H1 (cell line): ENCODE measurements around the gene ADCY3. TPM values are rescaled to one million over a fixed set of nuclear protein-coding genes. Genes with fewer than 3 reads are reported as not detected.

Source experiments
- CTCF ChIA-PET: fragments of 300-600 bp; sonication (Branson Sonifier 250); formaldehyde crosslinking; loops from one replicate; lab custom pipeline; 2021; ENCODE audit not compliant: partially characterized antibody; lab: Charles Lee
- POLR2A ChIA-PET: fragments of 300-600 bp; sonication (Branson Sonifier 250); formaldehyde crosslinking; loops from one replicate; lab custom pipeline; 2021; ENCODE audit warnings: inconsistent platforms; ENCODE audit not compliant: partially characterized antibody; lab: Charles Lee
- DNase-seq, 2 experiments: peaks; one replicate each; pipeline versions ENCODE4 v3.0.0 to v3.0.0-alpha.2; 2010 to 2022; ENCODE audit warnings: low spot score in 2 of 2, low read depth in 1 of 2, mixed read lengths in 1 of 2
- FAIRE-seq: peaks from 2 replicates; lab custom pipeline; 2011; peaks lifted over from hg19 to GRCh38; lab: Jason Lieb, UNC
- H2AFZ ChIP-seq: 2 replicates; pipeline ENCODE4 v1.8.1; 2012; ENCODE audit warnings: low read length, inconsistent platforms
- H2AK5ac ChIP-seq: 2 replicates; pipeline ENCODE4 v1.6.1; 2013; ENCODE audit warnings: low read depth, low read length
- H2BK120ac ChIP-seq: replicated peaks from 2 replicates; pipeline ENCODE3; 2013; ENCODE audit warnings: low read depth, low read length, inconsistent platforms
- H2BK12ac ChIP-seq: 2 replicates; pipeline ENCODE4 v1.6.1; 2013; ENCODE audit warnings: low read depth, low read length
- H2BK15ac ChIP-seq: 2 replicates; pipeline ENCODE4 v1.6.1; 2013; ENCODE audit warnings: low read length
- H2BK20ac ChIP-seq: 2 replicates; pipeline ENCODE4 v1.6.1; 2013; ENCODE audit warnings: low read length
- H2BK5ac ChIP-seq: 2 replicates; pipeline ENCODE4 v1.6.1; 2013; ENCODE audit warnings: low read depth, low read length
- H3K14ac ChIP-seq: 2 replicates; pipeline ENCODE4 v1.6.1; 2013; ENCODE audit warnings: inconsistent platforms; ENCODE audit not compliant: insufficient read length
- H3K18ac ChIP-seq: 2 replicates; pipeline ENCODE4 v1.6.1; 2013; ENCODE audit warnings: low read length; ENCODE audit errors: extremely low read depth
- H3K23ac ChIP-seq: 2 replicates; pipeline ENCODE4 v1.6.1; 2013; ENCODE audit warnings: inconsistent platforms; ENCODE audit not compliant: insufficient read length
- H3K23me2 ChIP-seq: 2 replicates; pipeline ENCODE4 v1.6.1; 2013; ENCODE audit warnings: low read depth, low read length
- H3K27ac ChIP-seq: 2 replicates; pipeline ENCODE4 v1.6.1; 2011; ENCODE audit warnings: low read depth, low read length, inconsistent platforms
- H3K27me3 ChIP-seq, 4 experiments: replicated peaks in 1 of 4; 1 replicate in 1 of 4; 2 replicates in 3 of 4; pipeline versions ENCODE4 v1.6.1 to v1.8.1; 2011 to 2013; ENCODE audit warnings: low read length in 3 of 4, mild to moderate bottlenecking in 3 of 4, inconsistent platforms in 2 of 4, mixed read lengths in 2 of 4, moderate library complexity in 1 of 4; ENCODE audit not compliant: control insufficient read depth in 3 of 4, insufficient read depth in 3 of 4; ENCODE audit errors: extremely low read depth in 1 of 4
- H3K36me3 ChIP-seq, 4 experiments: 2 replicates each; pipeline versions ENCODE4 v1.6.1 to v1.8.1; 2011 to 2013; ENCODE audit warnings: mild to moderate bottlenecking in 4 of 4, low read length in 3 of 4, moderate library complexity in 2 of 4, control low read depth in 1 of 4, inconsistent platforms in 1 of 4; ENCODE audit not compliant: insufficient read depth in 4 of 4, control insufficient read depth in 2 of 4
- H3K4ac ChIP-seq: replicated peaks from 2 replicates; pipeline ENCODE3; 2013; ENCODE audit warnings: low read length, low read depth, mixed read lengths, inconsistent platforms; ENCODE audit not compliant: insufficient read length
- H3K4me1 ChIP-seq, 4 experiments: replicated peaks in 1 of 4; 1 replicate in 1 of 4; 2 replicates in 3 of 4; pipeline versions ENCODE4 v1.6.1 to v1.8.1; 2011 to 2013; ENCODE audit warnings: low read length in 3 of 4, inconsistent platforms in 2 of 4, mixed read lengths in 1 of 4; ENCODE audit not compliant: insufficient read depth in 4 of 4, control insufficient read depth in 3 of 4
- H3K4me2 ChIP-seq, 2 experiments: 2 replicates each; pipeline versions ENCODE4 v1.6.1 to v1.8.1; 2011 to 2013; ENCODE audit warnings: low read depth in 2 of 2, low read length in 2 of 2, control low read depth in 1 of 2, inconsistent platforms in 1 of 2, mild to moderate bottlenecking in 1 of 2; ENCODE audit not compliant: insufficient read depth in 1 of 2
- H3K4me3 ChIP-seq, 4 experiments: fragments of 200-600, 300-600 bp in 1 of 4; sonication (generic), shearing (Covaris generic), sonication (Bioruptor Twin) in 1 of 4; 2 replicates each; pipeline versions ENCODE4 v1.5.1 to v1.8.1; 2011 to 2016; ENCODE audit warnings: low read length in 4 of 4, low read depth in 3 of 4, control low read depth in 2 of 4, inconsistent platforms in 2 of 4, mild to moderate bottlenecking in 2 of 4, mixed read lengths in 1 of 4, moderate library complexity in 1 of 4; ENCODE audit not compliant: insufficient read depth in 2 of 4; ENCODE audit errors: extremely low read depth in 1 of 4
- H3K56ac ChIP-seq: replicated peaks from 2 replicates; pipeline ENCODE3; 2013; ENCODE audit warnings: low read depth, mild to moderate bottlenecking, mixed read lengths, low read length, inconsistent platforms; ENCODE audit not compliant: insufficient read length
- H3K79me1 ChIP-seq: 2 replicates; pipeline ENCODE4 v1.6.1; 2013; ENCODE audit warnings: low read depth, low read length, control low read depth
- H3K79me2 ChIP-seq, 2 experiments: 2 replicates each; pipeline versions ENCODE4 v1.6.1 to v1.8.1; 2012 to 2013; ENCODE audit warnings: low read length in 2 of 2, mild to moderate bottlenecking in 2 of 2, inconsistent platforms in 1 of 2; ENCODE audit not compliant: insufficient read depth in 2 of 2, control insufficient read depth in 1 of 2
- H3K9ac ChIP-seq, 4 experiments: replicated peaks in 1 of 4; 1 replicate in 1 of 4; 2 replicates in 3 of 4; pipeline versions ENCODE4 v1.6.1 to v1.8.1; 2011 to 2013; ENCODE audit warnings: low read depth in 3 of 4, low read length in 3 of 4, control low read depth in 2 of 4, mild to moderate bottlenecking in 2 of 4, moderate library complexity in 2 of 4, inconsistent platforms in 1 of 4; ENCODE audit errors: extremely low read depth in 1 of 4
- H3K9me3 ChIP-seq, 2 experiments: 2 replicates each; pipeline versions ENCODE4 v1.6.1 to v1.8.1; 2012 to 2013; ENCODE audit warnings: mild to moderate bottlenecking in 2 of 2, moderate library complexity in 2 of 2, control low read depth in 1 of 2, inconsistent platforms in 1 of 2, low read depth in 1 of 2, low read length in 1 of 2, mixed read lengths in 1 of 2; ENCODE audit not compliant: insufficient read depth in 2 of 2
- H4K20me1 ChIP-seq, 2 experiments: replicated peaks in 1 of 2; 2 replicates each; pipeline versions ENCODE3 to v1.8.1; 2011 to 2013; ENCODE audit warnings: inconsistent platforms in 2 of 2, low read length in 2 of 2, mild to moderate bottlenecking in 1 of 2; ENCODE audit not compliant: insufficient read depth in 2 of 2, control insufficient read depth in 1 of 2
- H4K5ac ChIP-seq: 2 replicates; pipeline ENCODE4 v1.6.1; 2013; ENCODE audit warnings: low read length, low read depth, mixed read lengths, inconsistent platforms; ENCODE audit not compliant: insufficient read length
- H4K8ac ChIP-seq: 2 replicates; pipeline ENCODE4 v1.8.0; 2013; ENCODE audit warnings: mild to moderate bottlenecking, moderate library complexity, low read length, inconsistent platforms; ENCODE audit not compliant: insufficient read depth; ENCODE audit errors: extremely low read depth
- H4K91ac ChIP-seq: replicated peaks from 2 replicates; pipeline ENCODE3; 2013; ENCODE audit warnings: low read length, mixed read lengths, inconsistent platforms; ENCODE audit not compliant: insufficient read length
- ASH2L ChIP-seq: fragments of 200-600, 300-600 bp; sonication (generic); IDR thresholded peaks from one replicate; pipeline ENCODE4 v1.7.1; 2017; ENCODE audit warnings: low read length
- BRCA1 ChIP-seq: IDR thresholded peaks from 2 replicates; pipeline ENCODE4 v1.6.1; 2012; ENCODE audit warnings: low read depth, low read length, improper control_type of control experiment
- CBX5 ChIP-seq: fragments of 300-800, 300-1000 bp; sonication (generic); IDR thresholded peaks from 2 replicates; pipeline ENCODE4 v1.7.1; 2016; ENCODE audit warnings: antibody characterized with exemption, low read length, low read depth
- CREB1 ChIP-seq: IDR thresholded peaks from 2 replicates; pipeline ENCODE4 v1.6.1; 2012; ENCODE audit warnings: inconsistent platforms
- JUND ChIP-seq: IDR thresholded peaks from 2 replicates; pipeline ENCODE4 v1.6.1; 2011; ENCODE audit warnings: mild to moderate bottlenecking, improper control_type of control experiment, low read length
- MAFK ChIP-seq: IDR thresholded peaks from 2 replicates; pipeline ENCODE4 v1.6.1; 2012; ENCODE audit warnings: low read depth, mild to moderate bottlenecking, improper control_type of control experiment, low read length
- RBBP5 ChIP-seq: IDR thresholded peaks from 2 replicates; pipeline ENCODE4 v1.7.1; 2012; ENCODE audit warnings: low read depth, mild to moderate bottlenecking, inconsistent platforms, low read length, moderate library complexity, borderline replicate concordance
- RXRA ChIP-seq: IDR thresholded peaks from 2 replicates; pipeline ENCODE4 v1.6.1; 2011; ENCODE audit warnings: low read depth, mild to moderate bottlenecking, low read length, moderate library complexity; ENCODE audit not compliant: insufficient read depth
- SIRT6 ChIP-seq: IDR thresholded peaks from one replicate; pipeline ENCODE4 v1.7.1; 2012; ENCODE audit warnings: low read length, inconsistent platforms
- TAF1 ChIP-seq: IDR thresholded peaks from 2 replicates; pipeline ENCODE4 v1.6.1; 2011; ENCODE audit warnings: mild to moderate bottlenecking, low read depth, low read length
- TAF7 ChIP-seq: optimal IDR thresholded peaks from 2 replicates; pipeline ENCODE3; 2011; ENCODE audit warnings: low read depth, mild to moderate bottlenecking, inconsistent platforms, low read length, moderate library complexity, borderline replicate concordance
- WGBS, 2 experiments: shearing (Covaris generic) in 1 of 2; methylation state at CpG; one replicate each; pipeline versions ENCODE4 v1.1.6 to v1.1.7; 2013 to 2015; ENCODE audit warnings: low lambda C conversion rate in 2 of 2, mixed read lengths in 2 of 2, inconsistent platforms in 1 of 2, low coverage in 1 of 2, missing lambda C conversion rate in 1 of 2; ENCODE audit not compliant: insufficient replicate concordance in 2 of 2, insufficient coverage in 1 of 2, insufficient read length in 1 of 2; ENCODE audit errors: extremely low coverage in 1 of 2, missing lambda C conversion rate in 1 of 2; 5-methylcytosine and 5-hydroxymethylcytosine counted together
- polyA plus RNA-seq, 7 experiments: library from polyadenylated mRNA; depleted of rRNA in 3 of 7; stranded (reverse) in 5 of 7; unstranded in 2 of 7; fragments of >200 nt in 5 of 7; fragments of 200-250 nt in 2 of 7; gene quantifications; 1 replicate in 5 of 7; 2 replicates in 1 of 7; 4 replicates in 1 of 7; pipeline versions ENCODE4 v1.2.1 to v1.2.3, GENCODE V29; 2011 to 2013; ENCODE audit warnings: missing spikeins in 2 of 7, mixed read lengths in 2 of 7
- total RNA-seq: library from RNA; stranded (reverse); fragmentation: NEBNext Ultra II Directional; extraction: Animal tissue kit (Norgen Biotek cat#: 25700); gene quantifications from 2 replicates; pipeline ENCODE4 v1.2.1, GENCODE V29; 2021
- TF ChIP-seq, protein P1 (sequence below): IDR thresholded peaks from 2 replicates; pipeline ENCODE4 v1.6.1; 2012; ENCODE audit warnings: inconsistent platforms

The ADCY3 gene
- total and polyA plus RNA-seq, 2 of the 8 experiments (the other 6 are each of a cell fraction or from before 2014, with no cell fraction given): 45.1 to 52.9 TPM

- Histone ChIP-seq H3K79me1 (peaks cover 5% of the 10 kb centered on the region; the same call in 1 of the 2 replicates), H2BK5ac (peak overlapping the region; percentile 66), H4K91ac (no peak overlapping the region), H3K4ac (no peak overlapping the region), H2BK120ac (no peak overlapping the region), H3K36me3 (peaks cover 0 to 2% (median 0%) of the 10 kb centered on the region in 4 experiments; a peak in 2 of 8 replicates), H3K4me1 (peaks cover 0 to 4% (median 1%) of the 10 kb centered on the region in 4 experiments; a peak in 4 of 7 replicates), H3K4me3 (no peak overlapping the region), H2BK15ac (no peak overlapping the region), H3K27ac (no peak overlapping the region), H3K9me3 (peaks cover 9 to 13% of the 10 kb centered on the region in 2 experiments; a peak in 3 of 4 replicates), H3K23ac (no peak overlapping the region), H2AFZ (no peak overlapping the region), H3K14ac (no peak overlapping the region), H2BK20ac (no peak overlapping the region), H3K56ac (no peak overlapping the region), H3K18ac (no peak overlapping the region), H3K4me2 (no peak overlapping the region), H2BK12ac (no peak overlapping the region), H4K5ac (no peak overlapping the region), H3K9ac (no peak overlapping the region), H3K79me2 (no peaks in the 10 kb centered on the region; a peak in 1 of 4 replicates), H2AK5ac (no peak overlapping the region), H4K8ac (no peak overlapping the region; the same call in 1 of the 2 replicates), H3K27me3 (no peaks in the 10 kb centered on the region), H4K20me1 (peaks cover 0 to 3% of the 10 kb centered on the region in 2 experiments), H3K23me2 (no peaks in the 10 kb centered on the region)
- no peak for FAIRE-seq
- 89% methylated on average over 30 of the region's 30 CpGs; no CpG with 5 or more reads in 1 of the 2 experiments for WGBS, 2 experiments
- DNase-seq: no peak
- POLR2A ChIA-PET: no interaction called here
- CTCF ChIA-PET: interaction anchor here (0.6 to 1.6 kb wide), 3 partner anchors 13 to 69 kb away, joined by 3 to 5 read pairs (median 4); no protein-coding TSS in a partner anchor
- no peak for TF ChIP-seq CBX5
- no peak for TF ChIP-seq SIRT6
- no peak for TF ChIP-seq ASH2L
- TF ChIP-seq CREB1: no peak
- no peak for TF ChIP-seq TAF7
- TF ChIP-seq JUND: no peak
- no peak for TF ChIP-seq TAF1
- TF ChIP-seq, protein P1, sequence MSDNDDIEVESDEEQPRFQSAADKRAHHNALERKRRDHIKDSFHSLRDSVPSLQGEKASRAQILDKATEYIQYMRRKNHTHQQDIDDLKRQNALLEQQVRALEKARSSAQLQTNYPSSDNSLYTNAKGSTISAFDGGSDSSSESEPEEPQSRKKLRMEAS: no peak
- TF ChIP-seq RXRA: no peak
- TF ChIP-seq RBBP5: no peak
- TF ChIP-seq BRCA1: no peak
- no peak for TF ChIP-seq MAFK
Measured at GRCh38 chr2:24898122-24899109, 21.6 kb downstream of the ADCY3 start.
